ENCODE data around the gene TRIM50. TPM values are rescaled to one million over a fixed set of nuclear protein-coding genes. Genes with fewer than 3 reads are reported as not detected.
A peak's percentile ranks its signal among the peaks of the same experiment; 100 is the strongest.

Gene TRIM50
- total RNA-seq, 1 donor from 2014 or later: 4.6 TPM

DNA sequence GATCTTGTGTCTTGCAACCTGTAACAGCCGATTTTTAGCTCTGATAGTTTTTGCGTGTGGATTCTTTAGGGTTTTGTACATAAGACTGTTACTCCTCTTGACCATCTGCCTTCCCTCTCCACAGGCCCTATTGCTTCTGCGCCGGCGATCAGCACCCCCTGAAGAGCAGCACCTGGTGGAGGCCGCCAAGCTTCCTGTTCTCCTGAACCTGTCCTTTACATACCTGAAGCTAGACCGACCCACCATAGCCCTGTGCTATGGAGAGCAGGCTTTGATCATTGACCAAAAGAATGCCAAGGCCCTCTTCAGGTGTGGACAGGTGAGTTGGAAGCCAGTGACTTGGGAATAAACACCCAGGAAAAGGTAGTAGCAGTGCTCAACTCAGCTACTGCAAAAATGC is 12.6 kb upstream of the TRIM50 start:
- no peak overlapping the region for H3K27ac Mint-ChIP-seq
- no peaks in the 10 kb centered on the region for H3K27me3 Mint-ChIP-seq
- H3K36me3 Mint-ChIP-seq: no peaks in the 10 kb centered on the region
- H3K9me3 Mint-ChIP-seq: no peaks in the 10 kb centered on the region
- TF ChIP-seq, protein P1, sequence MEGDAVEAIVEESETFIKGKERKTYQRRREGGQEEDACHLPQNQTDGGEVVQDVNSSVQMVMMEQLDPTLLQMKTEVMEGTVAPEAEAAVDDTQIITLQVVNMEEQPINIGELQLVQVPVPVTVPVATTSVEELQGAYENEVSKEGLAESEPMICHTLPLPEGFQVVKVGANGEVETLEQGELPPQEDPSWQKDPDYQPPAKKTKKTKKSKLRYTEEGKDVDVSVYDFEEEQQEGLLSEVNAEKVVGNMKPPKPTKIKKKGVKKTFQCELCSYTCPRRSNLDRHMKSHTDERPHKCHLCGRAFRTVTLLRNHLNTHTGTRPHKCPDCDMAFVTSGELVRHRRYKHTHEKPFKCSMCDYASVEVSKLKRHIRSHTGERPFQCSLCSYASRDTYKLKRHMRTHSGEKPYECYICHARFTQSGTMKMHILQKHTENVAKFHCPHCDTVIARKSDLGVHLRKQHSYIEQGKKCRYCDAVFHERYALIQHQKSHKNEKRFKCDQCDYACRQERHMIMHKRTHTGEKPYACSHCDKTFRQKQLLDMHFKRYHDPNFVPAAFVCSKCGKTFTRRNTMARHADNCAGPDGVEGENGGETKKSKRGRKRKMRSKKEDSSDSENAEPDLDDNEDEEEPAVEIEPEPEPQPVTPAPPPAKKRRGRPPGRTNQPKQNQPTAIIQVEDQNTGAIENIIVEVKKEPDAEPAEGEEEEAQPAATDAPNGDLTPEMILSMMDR (conservative IDR thresholded peaks at IDR 0.05): no peak
- peaks cover 24% of the 10 kb centered on the region for H3K4me1 Mint-ChIP-seq (ENCODE audit: unreplicated experiment)
- no peak for DNase-seq (ENCODE audit: extremely low spot score, unreplicated experiment)
- H3K4me3 Mint-ChIP-seq: no peak overlapping the region

DNA sequence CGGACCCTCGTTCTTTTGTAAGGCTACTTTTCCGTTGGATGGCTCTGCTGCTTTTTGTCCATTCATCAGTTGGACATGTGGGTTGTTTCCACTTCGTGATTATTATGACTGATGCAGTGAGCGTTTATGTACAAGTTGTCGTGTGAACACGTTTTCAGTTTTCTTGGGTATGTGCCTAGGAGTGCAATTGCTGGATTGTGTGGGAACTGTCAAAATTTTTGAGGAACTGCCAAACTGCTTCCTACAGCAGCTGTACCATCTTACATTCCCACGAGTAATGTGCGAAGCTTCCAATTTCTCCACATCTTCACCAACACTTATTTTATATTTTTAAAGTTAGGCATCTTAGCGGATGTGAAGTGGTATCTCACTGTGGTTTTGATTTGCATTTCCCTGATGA is 10.4 kb upstream of the TRIM50 start:
- H3K4me1 Mint-ChIP-seq (ENCODE audit: unreplicated experiment): peaks cover 25% of the 10 kb centered on the region
- H3K27ac Mint-ChIP-seq: no peak overlapping the region
- TF ChIP-seq, protein P1 (conservative IDR thresholded peaks at IDR 0.05): no peak
- no peak overlapping the region for H3K4me3 Mint-ChIP-seq
- no peaks in the 10 kb centered on the region for H3K9me3 Mint-ChIP-seq
- no peaks in the 10 kb centered on the region for H3K27me3 Mint-ChIP-seq
- H3K36me3 Mint-ChIP-seq: no peaks in the 10 kb centered on the region
- DNase-seq (ENCODE audit: extremely low spot score, unreplicated experiment): no peak

DNA sequence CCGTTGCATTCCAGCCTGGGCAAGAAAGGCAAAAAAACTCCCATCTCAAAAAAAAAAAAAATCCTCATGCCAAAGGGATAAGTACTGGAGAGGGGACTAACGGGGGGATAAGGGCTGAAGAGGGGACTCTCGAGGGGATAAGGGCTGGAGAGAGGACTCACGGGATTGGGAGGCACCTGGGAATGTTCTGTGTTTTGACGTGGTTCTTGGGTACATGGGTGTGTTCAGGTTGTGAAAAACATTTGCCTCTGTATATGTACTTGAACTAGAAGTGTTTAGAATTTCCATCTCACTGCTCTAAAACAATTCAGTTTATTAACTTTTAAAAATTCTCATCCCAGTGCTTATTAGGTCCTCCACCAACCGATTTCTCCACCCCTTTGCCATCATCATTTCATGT is 4.6 kb upstream of the TRIM50 start:
- Mint-ChIP-seq H3K27ac (peak overlapping the region; percentile 62), H3K9me3 (no peaks in the 10 kb centered on the region), H3K36me3 (no peaks in the 10 kb centered on the region), H3K4me3 (no peak overlapping the region), H3K4me1 (ENCODE audit: unreplicated experiment) (peaks cover 44% of the 10 kb centered on the region), H3K27me3 (no peaks in the 10 kb centered on the region)
- TF ChIP-seq, protein P1 (conservative IDR thresholded peaks at IDR 0.05): no peak
- DNase-seq (ENCODE audit: extremely low spot score, unreplicated experiment): no peak

DNA sequence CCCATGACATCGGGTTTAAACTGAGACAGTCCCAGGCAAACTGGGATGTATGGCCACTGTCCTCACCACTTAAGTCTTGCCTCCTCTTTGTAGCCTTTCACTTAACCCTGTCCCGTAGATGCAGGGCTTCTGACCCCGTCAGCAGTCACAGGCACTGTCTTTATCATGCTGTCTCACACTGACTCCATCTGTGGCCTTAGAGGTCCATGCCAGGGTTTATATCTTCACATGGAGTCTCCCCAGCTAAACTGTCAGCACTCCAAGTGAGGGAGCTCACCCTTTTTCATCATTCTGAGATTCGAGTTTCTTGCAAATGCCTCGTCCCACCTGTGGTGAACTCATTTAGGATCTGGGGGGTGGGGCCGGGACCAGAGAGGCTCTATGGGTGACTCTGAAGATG is 2.9 kb upstream of the TRIM50 start:
- Mint-ChIP-seq H3K9me3 (no peaks in the 10 kb centered on the region), H3K36me3 (no peaks in the 10 kb centered on the region), H3K4me1 (ENCODE audit: unreplicated experiment) (peaks cover 34% of the 10 kb centered on the region), H3K27me3 (no peaks in the 10 kb centered on the region), H3K27ac (peak overlapping the region; percentile 74), H3K4me3 (no peak overlapping the region)
- DNase-seq (ENCODE audit: extremely low spot score, unreplicated experiment): no peak
- TF ChIP-seq, protein P1 (conservative IDR thresholded peaks at IDR 0.05): no peak

DNA sequence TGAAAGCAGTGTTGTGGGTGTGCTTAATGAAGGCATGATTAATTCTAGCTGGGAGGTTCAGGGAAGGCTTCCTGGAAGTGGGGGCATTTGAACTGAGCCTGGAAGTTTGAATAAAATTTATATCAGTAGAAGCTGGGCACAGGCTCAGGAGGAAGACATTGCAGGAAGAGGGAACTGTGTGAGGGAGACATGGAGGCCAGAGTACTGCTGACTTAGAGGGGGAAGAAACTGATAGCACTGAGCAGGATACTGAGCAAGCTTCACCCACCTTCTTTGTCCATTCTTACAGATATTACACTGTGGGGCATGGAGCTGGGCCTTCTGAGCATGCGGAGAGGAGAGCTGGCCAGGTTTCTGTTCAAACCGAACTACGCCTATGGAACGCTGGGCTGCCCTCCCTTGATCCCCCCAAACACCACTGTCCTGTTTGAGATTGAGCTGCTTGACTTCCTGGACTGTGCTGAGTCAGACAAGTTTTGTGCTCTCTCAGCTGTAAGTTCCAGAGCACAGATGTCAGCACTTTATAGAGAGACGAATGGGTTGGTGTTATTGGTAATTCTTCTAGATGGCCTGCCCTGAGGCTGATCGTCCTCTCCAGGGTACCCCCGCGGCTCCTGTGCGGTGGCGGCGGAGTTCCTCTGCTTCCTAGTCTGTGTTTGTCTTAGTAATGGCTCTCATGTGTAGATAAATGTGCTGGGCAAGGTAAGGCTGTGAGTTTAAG is 2.1 kb upstream of the TRIM50 start:
- H3K27ac Mint-ChIP-seq: peak overlapping the region; percentile 74
- H3K27me3 Mint-ChIP-seq: no peaks in the 10 kb centered on the region
- DNase-seq (ENCODE audit: extremely low spot score, unreplicated experiment): no peak
- no peaks in the 10 kb centered on the region for H3K9me3 Mint-ChIP-seq
- peak overlapping the region; percentile 46 for H3K4me3 Mint-ChIP-seq
- peaks cover 34% of the 10 kb centered on the region for H3K4me1 Mint-ChIP-seq (ENCODE audit: unreplicated experiment)
- TF ChIP-seq, protein P1 (conservative IDR thresholded peaks at IDR 0.05): no peak
- H3K36me3 Mint-ChIP-seq: no peaks in the 10 kb centered on the region

Measured in type B pancreatic cell (in vitro differentiated cells).